Tibial artery (tissue), 4 donors: ENCODE data around the gene OXCT1.

Source experiments
- DNase-seq, 2 donors: peaks; one replicate each; pipeline ENCODE4 v3.0.0-alpha.2; 2019
- H3K27ac ChIP-seq, 2 donors: fragments of 200-600 bp; sonication (generic) in 1 of 2; 1 replicate in 1 of 2; 2 replicates in 1 of 2; pipeline ENCODE4 v1.5.1; 2018 to 2019; ENCODE audit warnings: mild to moderate bottlenecking in 1 of 2
- H3K27me3 ChIP-seq, 2 donors: fragments of 200-600 bp; sonication (generic) in 1 of 2; one replicate each; pipeline versions ENCODE4 v1.5.1 to v1.6.0; 2016 to 2019
- H3K36me3 ChIP-seq, 3 donors: fragments of 200-600 bp; sonication (generic) in 2 of 3; one replicate each; pipeline ENCODE4 v1.5.1; 2016 to 2019; ENCODE audit warnings: mild to moderate bottlenecking in 2 of 3
- H3K4me1 ChIP-seq, 4 donors: fragments of 200-600 bp; sonication (generic) in 2 of 4; 1 replicate in 3 of 4; 2 replicates in 1 of 4; pipeline ENCODE4 v1.5.1; 2016 to 2019
- H3K4me3 ChIP-seq, 2 donors: fragments of 200-600 bp; sonication (generic) in 1 of 2; 1 replicate in 1 of 2; 2 replicates in 1 of 2; pipeline ENCODE4 v1.5.1; 2018 to 2019; ENCODE audit warnings: mild to moderate bottlenecking in 2 of 2
- H3K9me3 ChIP-seq, 3 donors: fragments of 200-600 bp; sonication (generic) in 1 of 3; one replicate each; pipeline ENCODE4 v1.5.1; 2016 to 2019
- intact Hi-C: fragments of 100-400 bp; cut with DNase I; formaldehyde crosslinking; loops from one replicate; pipeline ENCODE4 v1.15.0; 2023; ENCODE audit warnings: low total_unique reads
- TF ChIP-seq, protein P1 (sequence below), 2 experiments: fragments of 200-600 bp in 1 of 2; fragments of 450-650 bp in 1 of 2; IDR thresholded peaks; one replicate each; pipeline ENCODE4 v1.5.1; 2017 to 2019; ENCODE audit warnings: antibody characterized with exemption in 2 of 2, mild to moderate bottlenecking in 1 of 2, moderate library complexity in 1 of 2

Gene OXCT1

DNA sequence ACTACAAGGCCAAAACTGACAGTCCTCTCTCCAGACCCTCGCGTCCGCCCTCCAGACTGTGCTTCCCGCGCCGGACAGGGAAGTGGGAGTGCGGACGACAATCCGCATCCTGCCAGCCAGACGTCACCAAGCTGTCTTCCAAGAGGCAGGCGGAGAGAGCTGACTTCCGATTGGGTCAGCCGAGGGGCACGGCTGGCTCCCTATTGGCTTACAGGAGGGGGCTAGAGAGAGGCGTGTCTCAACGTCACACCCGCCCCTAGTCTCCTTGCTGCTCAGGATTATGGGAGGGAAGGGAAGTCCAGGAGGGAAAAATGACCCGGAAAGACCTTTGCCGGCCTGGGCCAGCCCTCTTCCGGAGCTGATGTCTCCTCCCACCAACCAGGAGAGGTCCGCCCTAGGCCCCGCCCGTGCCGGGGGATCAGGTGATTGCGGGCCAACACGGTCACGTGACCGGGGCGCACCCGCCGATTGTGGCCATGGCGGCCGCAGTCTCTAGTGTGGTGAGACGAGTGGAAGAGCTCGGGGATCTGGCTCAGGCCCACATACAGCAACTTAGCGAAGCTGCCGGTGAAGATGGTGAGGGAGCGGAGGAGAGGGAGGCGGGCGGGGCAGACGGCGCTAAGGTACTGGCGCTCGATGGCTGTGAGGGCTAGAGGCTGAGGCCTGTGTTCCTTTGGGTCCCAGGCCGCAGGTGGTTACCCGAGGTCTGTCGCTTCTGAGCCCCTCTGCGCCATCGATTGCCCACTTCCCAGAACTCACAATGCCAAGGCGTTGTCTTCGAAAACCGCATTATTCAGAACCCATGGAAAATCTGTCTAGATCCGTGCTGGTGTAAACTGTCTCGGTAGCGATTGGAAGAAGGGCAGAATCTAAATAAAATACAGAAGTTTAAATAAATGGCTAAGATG, 33.9 kb upstream of the OXCT1 start, which contains the start of gene RIMOC1:
TSS of gene RIMOC1 (plus strand) at position 453 of the 908 bp plus-strand sequence. CDS start at position 477, 24 bp downstream.
- H3K27me3 ChIP-seq: no peaks in the 10 kb centered on the region
- H3K4me1 ChIP-seq: peaks cover 0 to 33% (median 14%) of the 10 kb centered on the region in 4 donors
- H3K36me3 ChIP-seq: peaks cover 11 to 13% (median 13%) of the 10 kb centered on the region in 3 donors
- H3K27ac ChIP-seq: peak within 1 kb of the TSS; percentile 94
- peak; percentile 98 to 100 for DNase-seq
- H3K9me3 ChIP-seq: no peaks in the 10 kb centered on the region
- H3K4me3 ChIP-seq: peak within 1 kb of the TSS; percentile 81 to 91
- TF ChIP-seq, protein P1, sequence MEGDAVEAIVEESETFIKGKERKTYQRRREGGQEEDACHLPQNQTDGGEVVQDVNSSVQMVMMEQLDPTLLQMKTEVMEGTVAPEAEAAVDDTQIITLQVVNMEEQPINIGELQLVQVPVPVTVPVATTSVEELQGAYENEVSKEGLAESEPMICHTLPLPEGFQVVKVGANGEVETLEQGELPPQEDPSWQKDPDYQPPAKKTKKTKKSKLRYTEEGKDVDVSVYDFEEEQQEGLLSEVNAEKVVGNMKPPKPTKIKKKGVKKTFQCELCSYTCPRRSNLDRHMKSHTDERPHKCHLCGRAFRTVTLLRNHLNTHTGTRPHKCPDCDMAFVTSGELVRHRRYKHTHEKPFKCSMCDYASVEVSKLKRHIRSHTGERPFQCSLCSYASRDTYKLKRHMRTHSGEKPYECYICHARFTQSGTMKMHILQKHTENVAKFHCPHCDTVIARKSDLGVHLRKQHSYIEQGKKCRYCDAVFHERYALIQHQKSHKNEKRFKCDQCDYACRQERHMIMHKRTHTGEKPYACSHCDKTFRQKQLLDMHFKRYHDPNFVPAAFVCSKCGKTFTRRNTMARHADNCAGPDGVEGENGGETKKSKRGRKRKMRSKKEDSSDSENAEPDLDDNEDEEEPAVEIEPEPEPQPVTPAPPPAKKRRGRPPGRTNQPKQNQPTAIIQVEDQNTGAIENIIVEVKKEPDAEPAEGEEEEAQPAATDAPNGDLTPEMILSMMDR (IDR thresholded peaks at IDR 0.05): no peak
- intact Hi-C loops: loop anchor here (2.0 to 10.0 kb wide), 2 partner anchors 33 to 49 kb away; partner anchors contain the start of gene OXCT1

DNA sequence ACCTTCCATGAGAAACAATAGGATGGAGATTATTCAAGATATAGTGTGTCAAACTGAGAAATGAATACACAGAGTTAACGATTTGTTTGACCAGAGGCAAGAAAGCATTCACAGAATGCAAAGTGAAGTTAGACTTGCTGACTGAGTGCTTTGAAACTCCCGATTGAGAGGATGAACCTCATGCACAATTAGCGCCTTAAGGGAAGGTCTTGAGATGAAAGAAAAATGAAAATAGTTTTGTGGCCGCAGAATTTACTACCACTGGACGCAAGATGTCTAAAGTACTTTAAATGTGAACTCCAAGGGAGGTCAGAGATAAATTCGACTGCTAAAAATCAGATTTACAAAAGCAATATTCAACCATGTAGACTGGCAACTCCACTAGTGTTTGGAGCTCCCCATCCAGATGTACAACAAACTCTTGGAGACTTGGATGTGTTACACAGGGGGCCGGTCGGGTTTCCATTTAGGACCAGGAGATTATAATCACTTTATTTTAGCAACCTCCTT, 33.2 kb upstream of the OXCT1 start:
- intact Hi-C loops: loop anchor here (10.0 kb wide), 1 partner anchor 49 kb away; no protein-coding TSS in a partner anchor
- DNase-seq: no peak
- H3K4me1 ChIP-seq: peaks cover 0 to 31% (median 14%) of the 10 kb centered on the region in 4 donors
- peak overlapping the region; percentile 81 to 91 for H3K4me3 ChIP-seq
- TF ChIP-seq, protein P1 (IDR thresholded peaks at IDR 0.05): no peak
- H3K27ac ChIP-seq: peak overlapping the region; percentile 88 to 94
- H3K36me3 ChIP-seq: peaks cover 4 to 6% (median 6%) of the 10 kb centered on the region in 3 donors
- H3K27me3 ChIP-seq: no peaks in the 10 kb centered on the region
- H3K9me3 ChIP-seq: no peaks in the 10 kb centered on the region

DNA sequence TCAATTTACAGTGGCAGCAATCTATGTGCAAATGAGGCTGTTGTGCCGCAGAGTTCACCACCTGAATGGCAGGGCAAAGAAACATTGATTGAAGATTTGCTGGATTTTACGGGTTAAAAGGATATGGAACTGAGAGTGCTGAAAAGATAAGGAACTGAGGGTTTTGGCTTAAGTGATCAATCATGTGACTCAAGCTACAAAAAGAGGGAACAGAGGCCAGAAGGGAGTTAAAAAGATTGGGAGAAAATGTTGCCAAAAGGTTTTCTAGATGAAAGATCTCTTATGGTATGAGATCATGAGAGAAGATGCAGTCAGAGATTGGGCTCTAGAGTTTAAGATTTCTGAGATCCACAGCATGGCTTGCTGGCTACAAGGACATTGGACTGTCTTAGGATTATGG, 26.0 kb upstream of the OXCT1 start:
- H3K4me3 ChIP-seq: no peak overlapping the region
- no peak overlapping the region for H3K27ac ChIP-seq
- DNase-seq: no peak
- H3K9me3 ChIP-seq: no peaks in the 10 kb centered on the region
- H3K4me1 ChIP-seq: no peaks in the 10 kb centered on the region
- TF ChIP-seq, protein P1 (IDR thresholded peaks at IDR 0.05): no peak
- no peaks in the 10 kb centered on the region for H3K36me3 ChIP-seq
- H3K27me3 ChIP-seq: peaks cover 0 to 8% of the 10 kb centered on the region in 2 donors
- intact Hi-C loops: no loop called here

- intact Hi-C loops: no loop called here
- TF ChIP-seq, protein P1 (IDR thresholded peaks at IDR 0.05): no peak
- H3K27me3 ChIP-seq: peaks cover 0 to 8% of the 10 kb centered on the region in 2 donors
- DNase-seq: no peak
- no peak overlapping the region for H3K4me3 ChIP-seq
- H3K27ac ChIP-seq: no peak overlapping the region
- H3K4me1 ChIP-seq: no peaks in the 10 kb centered on the region
- no peaks in the 10 kb centered on the region for H3K36me3 ChIP-seq
- no peaks in the 10 kb centered on the region for H3K9me3 ChIP-seq
Observed at GRCh38 chr5:41893074-41893851, 23.0 kb upstream of the OXCT1 start.

GRCh38 chr5:41892031-41892430, 21.8 kb upstream of the OXCT1 start:
- Histone ChIP-seq H3K9me3 (no peaks in the 10 kb centered on the region), H3K4me3 (no peak overlapping the region), H3K4me1 (no peaks in the 10 kb centered on the region), H3K27me3 (peaks cover 0 to 8% of the 10 kb centered on the region in 2 donors), H3K36me3 (no peaks in the 10 kb centered on the region), H3K27ac (no peak overlapping the region)
- intact Hi-C loops: no loop called here
- TF ChIP-seq, protein P1 (IDR thresholded peaks at IDR 0.05): no peak
- DNase-seq: no peak
